ENCODE data around the gene SBNO2. TPM values are rescaled to one million over a fixed set of nuclear protein-coding genes. Genes with fewer than 3 reads are reported as not detected.

SBNO2 gene
- total RNA-seq, 1 experiment from 2014 or later = 22.7 TPM

DNA sequence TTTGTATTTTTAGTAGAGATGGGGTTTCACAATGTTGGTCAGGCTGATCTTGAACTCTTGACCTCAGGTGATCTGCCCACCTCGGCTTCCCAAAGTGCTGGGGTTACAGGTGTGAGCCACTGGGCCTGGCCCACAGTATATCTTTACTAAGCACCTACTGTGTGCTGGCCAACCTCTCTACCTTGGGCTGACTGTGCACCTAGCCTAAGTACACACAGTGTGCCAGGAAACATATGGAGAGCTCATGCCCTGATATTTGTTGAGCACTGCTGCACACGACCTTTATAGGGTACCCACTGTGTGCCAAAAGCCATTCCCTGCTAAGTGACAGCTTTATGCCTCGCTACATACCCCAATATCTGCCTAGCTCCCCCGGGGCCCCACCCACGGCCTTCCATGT, 113.4 kb downstream of the SBNO2 start:
- no peaks in the 10 kb centered on the region for H3K27me3 ChIP-seq
- DNase-seq = no peak
- H3K4me3 ChIP-seq = no peak overlapping the region
- H3K9me3 ChIP-seq = no peaks in the 10 kb centered on the region
- H3K36me3 ChIP-seq = no peaks in the 10 kb centered on the region

DNA sequence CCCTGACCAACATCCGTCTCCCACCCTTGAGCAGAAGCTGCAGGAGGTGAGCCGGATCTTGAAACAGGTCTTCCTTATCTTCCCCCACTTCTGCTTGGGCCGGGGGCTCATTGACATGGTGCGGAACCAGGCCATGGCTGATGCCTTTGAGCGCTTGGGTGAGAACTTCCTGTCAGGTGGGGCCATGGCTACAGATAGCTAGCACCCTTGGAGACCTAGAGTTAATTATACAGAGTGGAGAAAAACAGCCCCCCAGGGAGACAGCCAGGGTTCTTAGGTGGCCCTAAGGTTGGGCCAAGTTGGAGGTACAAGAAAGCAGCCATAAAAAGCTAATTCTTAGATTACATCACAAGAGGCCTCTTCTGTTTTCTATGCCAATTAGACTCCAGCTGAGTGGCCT, 116.0 kb downstream of the SBNO2 start:
- Histone ChIP-seq H3K9me3 (no peaks in the 10 kb centered on the region), H3K27me3 (no peaks in the 10 kb centered on the region), H3K36me3 (no peaks in the 10 kb centered on the region), H3K4me3 (no peak overlapping the region)
- no peak for DNase-seq

Other genes with a start within 250 kb of the SBNO2 start
- 1.0 and 6.6 TPM in 2 replicates for gene ARID3A, start 248.2 kb downstream of the SBNO2 start, total RNA-seq (2014; rRNA removed; shearing (Covaris generic); ENCODE audit: low replicate concordance)
- 37.8 and 61.8 TPM in 2 replicates for gene WDR18, start 189.9 kb downstream of the SBNO2 start, total RNA-seq (2014; rRNA removed; shearing (Covaris generic); ENCODE audit: low replicate concordance)
- gene GRIN3B, start 173.8 kb downstream of the SBNO2 start, total RNA-seq (2014; rRNA removed; shearing (Covaris generic); ENCODE audit: low replicate concordance) = not detected in 2 replicates
- gene TMEM259, start 153.1 kb downstream of the SBNO2 start, total RNA-seq (2014; rRNA removed; shearing (Covaris generic); ENCODE audit: low replicate concordance) = 40.3 and 75.8 TPM in 2 replicates
- gene RNU6-2, start 152.7 kb downstream of the SBNO2 start, total RNA-seq (2014; rRNA removed; shearing (Covaris generic); ENCODE audit: low replicate concordance) = not detected in 2 replicates
- 52.7 and 84.9 TPM in 2 replicates for gene CNN2, start 147.7 kb downstream of the SBNO2 start, total RNA-seq (2014; rRNA removed; shearing (Covaris generic); ENCODE audit: low replicate concordance)
- gene ABCA7, start 134.2 kb downstream of the SBNO2 start, total RNA-seq (2014; rRNA removed; shearing (Covaris generic); ENCODE audit: low replicate concordance) = 0.26 and 4.3 TPM in 2 replicates
- not detected in 2 replicates for gene ARHGAP45, start 107.1 kb downstream of the SBNO2 start, total RNA-seq (2014; rRNA removed; shearing (Covaris generic); ENCODE audit: low replicate concordance)
- 128 and 157 TPM in 2 replicates for gene POLR2E, start 78.9 kb downstream of the SBNO2 start, total RNA-seq (2014; rRNA removed; shearing (Covaris generic); ENCODE audit: low replicate concordance)
- gene GPX4, start 70.3 kb downstream of the SBNO2 start, total RNA-seq (2014; rRNA removed; shearing (Covaris generic); ENCODE audit: low replicate concordance) = 293 and 320 TPM in 2 replicates
- 43.2 and 51.5 TPM in 2 replicates for gene STK11, start 31.5 kb upstream of the SBNO2 start, total RNA-seq (2014; rRNA removed; shearing (Covaris generic); ENCODE audit: low replicate concordance)
- gene CBARP, start 63.7 kb upstream of the SBNO2 start, total RNA-seq (2014; rRNA removed; shearing (Covaris generic); ENCODE audit: low replicate concordance) = 0.30 and 0.35 TPM in 2 replicates
- 29.4 and 33.8 TPM in 2 replicates for gene ATP5F1D, start 67.5 kb upstream of the SBNO2 start, total RNA-seq (2014; rRNA removed; shearing (Covaris generic); ENCODE audit: low replicate concordance)
- 4.6 and 5.7 TPM in 2 replicates for gene MIDN, start 74.3 kb upstream of the SBNO2 start, total RNA-seq (2014; rRNA removed; shearing (Covaris generic); ENCODE audit: low replicate concordance)
- gene CIRBP, start 95.1 kb upstream of the SBNO2 start, total RNA-seq (2014; rRNA removed; shearing (Covaris generic); ENCODE audit: low replicate concordance) = 64.1 and 68.5 TPM in 2 replicates
- 32.2 and 57.2 TPM in 2 replicates for gene FAM174C, start 101.3 kb upstream of the SBNO2 start, total RNA-seq (2014; rRNA removed; shearing (Covaris generic); ENCODE audit: low replicate concordance)
- gene EFNA2, start 111.6 kb upstream of the SBNO2 start, total RNA-seq (2014; rRNA removed; shearing (Covaris generic); ENCODE audit: low replicate concordance) = 0.76 TPM in 1 of 2 replicates, not detected in the other
- gene NDUFS7, start 209.6 kb upstream of the SBNO2 start, total RNA-seq (2014; rRNA removed; shearing (Covaris generic); ENCODE audit: low replicate concordance) = 19.3 and 49.5 TPM in 2 replicates
- 22.1 and 30.7 TPM in 2 replicates for gene GAMT, start 227.3 kb upstream of the SBNO2 start, total RNA-seq (2014; rRNA removed; shearing (Covaris generic); ENCODE audit: low replicate concordance)
- 107 and 149 TPM in 2 replicates for gene DAZAP1, start 233.3 kb upstream of the SBNO2 start, total RNA-seq (2014; rRNA removed; shearing (Covaris generic); ENCODE audit: low replicate concordance)

All from MG63 (cell line).